ENCODE results near the gene WDR74.
"Not testable (repeated sequence)": the region's sequence is repeated elsewhere in the genome, so short reads cannot be mapped to it uniquely, and the experiment has no call there.

DNA sequence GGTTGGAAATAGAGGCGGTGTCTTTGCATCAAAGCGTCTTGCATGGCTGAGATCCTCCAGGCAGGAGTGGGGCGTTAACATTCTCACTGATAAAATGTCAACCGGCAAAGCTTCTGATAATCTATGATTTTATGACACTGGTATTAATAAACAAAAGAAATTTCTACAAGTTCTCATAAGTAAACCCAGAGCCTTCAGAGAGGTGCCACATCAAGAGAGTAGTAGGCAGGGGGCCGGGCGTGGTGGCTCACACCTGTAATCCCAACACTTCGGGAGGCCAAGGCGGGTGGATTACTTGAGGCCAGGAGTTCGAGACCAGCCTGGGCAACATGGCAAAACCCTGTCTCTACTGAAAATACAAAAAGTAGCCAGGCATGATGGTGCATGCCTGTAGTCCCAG, 3.5 kb upstream of the WDR74 start:
- TF ChIP-seq POLR2A, POLR2AphosphoS5 (IDR thresholded peaks at IDR 0.05): not testable (repeated sequence)
- TF ChIP-seq, protein P1, sequence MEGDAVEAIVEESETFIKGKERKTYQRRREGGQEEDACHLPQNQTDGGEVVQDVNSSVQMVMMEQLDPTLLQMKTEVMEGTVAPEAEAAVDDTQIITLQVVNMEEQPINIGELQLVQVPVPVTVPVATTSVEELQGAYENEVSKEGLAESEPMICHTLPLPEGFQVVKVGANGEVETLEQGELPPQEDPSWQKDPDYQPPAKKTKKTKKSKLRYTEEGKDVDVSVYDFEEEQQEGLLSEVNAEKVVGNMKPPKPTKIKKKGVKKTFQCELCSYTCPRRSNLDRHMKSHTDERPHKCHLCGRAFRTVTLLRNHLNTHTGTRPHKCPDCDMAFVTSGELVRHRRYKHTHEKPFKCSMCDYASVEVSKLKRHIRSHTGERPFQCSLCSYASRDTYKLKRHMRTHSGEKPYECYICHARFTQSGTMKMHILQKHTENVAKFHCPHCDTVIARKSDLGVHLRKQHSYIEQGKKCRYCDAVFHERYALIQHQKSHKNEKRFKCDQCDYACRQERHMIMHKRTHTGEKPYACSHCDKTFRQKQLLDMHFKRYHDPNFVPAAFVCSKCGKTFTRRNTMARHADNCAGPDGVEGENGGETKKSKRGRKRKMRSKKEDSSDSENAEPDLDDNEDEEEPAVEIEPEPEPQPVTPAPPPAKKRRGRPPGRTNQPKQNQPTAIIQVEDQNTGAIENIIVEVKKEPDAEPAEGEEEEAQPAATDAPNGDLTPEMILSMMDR (IDR thresholded peaks at IDR 0.05) = not testable (repeated sequence)

Measured in gastroesophageal sphincter (tissue), 3 donors.